ENCODE data around the gene GNG11. TPM values are rescaled to one million over a fixed set of nuclear protein-coding genes. Genes with fewer than 3 reads are reported as not detected.

GNG11 gene
- total RNA-seq, 3 donors from 2014 or later (not counting 1 experiment from before 2014, with no cell fraction given): 0.57 to 4.0 (median 1.5) TPM

- Mint-ChIP-seq H3K27me3 (ENCODE audit: low read depth in 2 of 2) (peaks cover 22 to 64% of the 10 kb centered on the region in 2 donors), H3K9me3 (no peaks in the 10 kb centered on the region), H3K36me3 (peaks cover 6% of the 10 kb centered on the region), H3K4me1 (no peaks in the 10 kb centered on the region), H3K27ac (no peak overlapping the region), H3K4me3 (no peak overlapping the region)
- intact Hi-C loops (cut with micrococcal nuclease): no loop called here
- Histone ChIP-seq H3K27me3 (ENCODE audit: control insufficient read depth, insufficient read depth, low read length) (no peaks in the 10 kb centered on the region), H3K36me3 (ENCODE audit: control insufficient read depth, insufficient read depth, low read length) (no peaks in the 10 kb centered on the region), H3K27ac (ENCODE audit: low read length) (no peak overlapping the region), H3K4me3 (ENCODE audit: low read length) (no peak overlapping the region), H3K9me3 (ENCODE audit: control insufficient read depth, insufficient read depth, low read length) (no peaks in the 10 kb centered on the region), H3K4me1 (ENCODE audit: control insufficient read depth, insufficient read depth, low read length) (no peaks in the 10 kb centered on the region)
- TF ChIP-seq CTCF (IDR thresholded peaks at IDR 0.05): no peak
- DNase-seq (no peak), ATAC-seq (no peak)
- WGBS (ENCODE audit: insufficient coverage): 78% methylated on average over 2 of the region's 2 CpGs
These were observed 23.9 kb upstream of the GNG11 start for GRCh38 chr7:93897680-93898079.

GRCh38 chr7:93902777-93903423 is 18.6 kb upstream of the GNG11 start:
- no peaks in the 10 kb centered on the region for H3K36me3 Mint-ChIP-seq
- H3K27ac ChIP-seq (ENCODE audit: low read length): no peak overlapping the region
- H3K27me3 Mint-ChIP-seq (ENCODE audit: low read depth in 2 of 2): peaks cover 19 to 64% of the 10 kb centered on the region in 2 donors
- no peaks in the 10 kb centered on the region for H3K4me1 Mint-ChIP-seq
- ATAC-seq (peak in 1 of 3 donors; percentile 50), DNase-seq (peak in 1 of 2 donors; percentile 24)
- intact Hi-C loops (cut with micrococcal nuclease): loop anchor here (1.0 to 5.0 kb wide), 2 partner anchors 184 to 534 kb away; no protein-coding TSS in a partner anchor
- no peaks in the 10 kb centered on the region for H3K9me3 ChIP-seq (ENCODE audit: control insufficient read depth, insufficient read depth, low read length)
- H3K4me1 ChIP-seq (ENCODE audit: control insufficient read depth, insufficient read depth, low read length): no peaks in the 10 kb centered on the region
- peak; percentile 75 for TF ChIP-seq CTCF (IDR thresholded peaks at IDR 0.05)
- H3K27ac Mint-ChIP-seq: no peak overlapping the region
- WGBS (ENCODE audit: insufficient coverage): 100% methylated on average over 1 of the region's 1 CpG
- no peak overlapping the region for H3K4me3 ChIP-seq (ENCODE audit: low read length)
- no peaks in the 10 kb centered on the region for H3K27me3 ChIP-seq (ENCODE audit: control insufficient read depth, insufficient read depth, low read length)
- no peaks in the 10 kb centered on the region for H3K9me3 Mint-ChIP-seq
- H3K36me3 ChIP-seq (ENCODE audit: control insufficient read depth, insufficient read depth, low read length): no peaks in the 10 kb centered on the region
- no peak overlapping the region for H3K4me3 Mint-ChIP-seq

GRCh38 chr7:93906267-93906666 is 15.3 kb upstream of the GNG11 start, which contains the start of gene GNGT1:
Gene GNGT1, plus strand, starts transcription at chr7:93906567. Its CDS starts 180 bp downstream, at chr7:93906747.
- no peaks in the 10 kb centered on the region for H3K9me3 ChIP-seq (ENCODE audit: control insufficient read depth, insufficient read depth, low read length)
- 82% methylated on average over 1 of the region's 3 CpGs for WGBS (ENCODE audit: insufficient coverage)

More at GRCh38 chr7:93906267-93906666, 15.3 kb upstream of the GNG11 start, which contains the start of gene GNGT1:
- no peak for ATAC-seq
- Mint-ChIP-seq H3K27me3 (ENCODE audit: low read depth in 2 of 2) (peaks cover 6 to 43% of the 10 kb centered on the region in 2 donors), H3K9me3 (no peaks in the 10 kb centered on the region), H3K27ac (no peak within 1 kb of the TSS), H3K4me3 (no peak within 1 kb of the TSS), H3K36me3 (no peaks in the 10 kb centered on the region), H3K4me1 (no peaks in the 10 kb centered on the region)
- H3K4me1 ChIP-seq (ENCODE audit: control insufficient read depth, insufficient read depth, low read length): no peaks in the 10 kb centered on the region
- no peaks in the 10 kb centered on the region for H3K27me3 ChIP-seq (ENCODE audit: control insufficient read depth, insufficient read depth, low read length)
- H3K36me3 ChIP-seq (ENCODE audit: control insufficient read depth, insufficient read depth, low read length): no peaks in the 10 kb centered on the region
- no peak for TF ChIP-seq CTCF (IDR thresholded peaks at IDR 0.05)
- H3K27ac ChIP-seq (ENCODE audit: low read length): no peak within 1 kb of the TSS
- H3K4me3 ChIP-seq (ENCODE audit: low read length): no peak within 1 kb of the TSS
- no peak for DNase-seq
- intact Hi-C loops (cut with micrococcal nuclease): no loop called here
